ENCODE data around the gene CDC27. TPM values are rescaled to one million over a fixed set of nuclear protein-coding genes. Genes with fewer than 3 reads are reported as not detected.
A peak's percentile ranks its signal among the peaks of the same experiment; 100 is the strongest.
"Not testable (repeated sequence)": the region's sequence is repeated elsewhere in the genome, so short reads cannot be mapped to it uniquely, and the experiment has no call there.

Gene CDC27
- total RNA-seq, 1 experiment from 2014 or later = 146 TPM

DNA sequence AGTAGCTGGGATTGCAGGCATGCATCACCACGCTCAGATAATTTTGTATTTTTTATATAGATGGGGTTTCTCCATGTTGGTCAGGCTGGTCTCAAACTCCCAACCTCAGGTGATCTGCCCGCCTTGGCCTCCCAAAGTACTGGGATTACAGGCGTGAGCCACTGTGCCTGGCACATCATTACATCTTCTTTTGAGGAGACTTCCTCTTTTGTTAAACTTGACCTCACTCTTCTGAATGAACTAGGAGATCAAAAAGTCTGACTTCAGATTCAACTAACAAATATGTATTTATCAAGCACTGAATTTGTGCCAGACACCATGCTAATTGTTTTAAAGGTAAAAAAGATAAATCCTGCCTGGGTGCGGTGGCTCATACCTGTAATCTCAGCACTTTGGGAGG lies 27.7 kb upstream of the CDC27 start:
- H3K9me3 ChIP-seq (ENCODE audit: low read length); H2AFZ ChIP-seq (ENCODE audit: low read length); H3K4me2 ChIP-seq (ENCODE audit: low read depth, low read length, poor library complexity, severe bottlenecking); H3K27me3 ChIP-seq (ENCODE audit: low read length); H3K36me3 ChIP-seq (ENCODE audit: insufficient read depth, low read length); H4K20me1 ChIP-seq (ENCODE audit: insufficient read depth, low read depth, low read length); H3K27ac ChIP-seq (ENCODE audit: low read length); H3K9me2 ChIP-seq (replicated peaks; ENCODE audit: insufficient read depth, low read length); H3K9ac ChIP-seq (ENCODE audit: low read length); DNase-seq; H3K4me3 ChIP-seq (ENCODE audit: low read length); H3K79me2 ChIP-seq (ENCODE audit: low read length): not testable (repeated sequence)
- peaks cover 17% of the 10 kb centered on the region for H3K4me1 ChIP-seq (ENCODE audit: low read length)

DNA sequence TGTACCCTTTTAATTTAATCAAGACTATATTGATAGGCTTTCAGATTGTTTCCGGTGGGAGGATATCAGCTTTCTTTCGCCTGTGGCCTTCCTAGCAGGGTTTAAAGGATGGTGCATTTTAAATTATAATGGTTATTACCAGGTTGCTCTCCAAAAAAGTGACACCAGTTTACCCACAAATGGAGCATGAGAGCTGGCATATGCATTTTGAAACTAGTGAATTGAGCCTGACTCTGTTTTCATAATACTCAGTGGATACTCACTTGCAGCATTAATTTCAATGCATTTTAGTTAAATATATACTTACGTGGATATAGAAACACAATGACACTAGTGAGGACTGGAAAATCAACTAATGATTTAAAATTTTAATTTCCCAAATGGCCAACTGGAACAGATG lies 25.8 kb upstream of the CDC27 start:
- no peaks in the 10 kb centered on the region for H3K9me3 ChIP-seq (ENCODE audit: low read length)
- peaks cover 17% of the 10 kb centered on the region for H3K4me1 ChIP-seq (ENCODE audit: low read length)
- H3K79me2 ChIP-seq (ENCODE audit: low read length) = no peaks in the 10 kb centered on the region
- no peaks in the 10 kb centered on the region for H3K9me2 ChIP-seq (replicated peaks; ENCODE audit: insufficient read depth, low read length)
- H4K20me1 ChIP-seq (ENCODE audit: insufficient read depth, low read depth, low read length) = no peaks in the 10 kb centered on the region
- H3K36me3 ChIP-seq (ENCODE audit: insufficient read depth, low read length) = no peaks in the 10 kb centered on the region
- H3K4me2 ChIP-seq (ENCODE audit: low read depth, low read length, poor library complexity, severe bottlenecking) = no peak overlapping the region
- H3K27ac ChIP-seq (ENCODE audit: low read length) = no peak overlapping the region
- no peak overlapping the region for H3K4me3 ChIP-seq (ENCODE audit: low read length)
- no peak overlapping the region for H3K9ac ChIP-seq (ENCODE audit: low read length)
- no peak overlapping the region for H2AFZ ChIP-seq (ENCODE audit: low read length)
- no peaks in the 10 kb centered on the region for H3K27me3 ChIP-seq (ENCODE audit: low read length)
- no peak for DNase-seq

DNA sequence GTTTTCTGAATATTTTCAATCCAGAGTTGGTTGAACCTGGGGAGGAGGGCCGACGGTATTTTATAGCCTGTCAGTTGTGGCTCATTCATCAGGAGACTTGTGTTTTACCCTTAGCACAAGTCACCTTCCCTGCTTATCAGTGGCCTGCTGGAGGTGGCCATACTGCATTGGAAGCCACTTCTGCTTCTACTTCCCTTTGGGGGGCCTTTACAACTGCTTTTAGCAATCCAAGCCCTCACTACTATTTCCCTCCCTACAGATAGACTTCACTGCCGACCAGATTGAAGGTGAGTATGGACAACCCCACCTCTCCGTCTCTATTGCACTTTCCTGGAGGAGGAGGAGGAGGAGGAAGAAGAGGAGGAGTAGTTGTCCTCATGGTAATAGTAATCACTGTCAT lies 24.4 kb upstream of the CDC27 start:
- Histone ChIP-seq H3K79me2 (ENCODE audit: low read length) (no peaks in the 10 kb centered on the region), H4K20me1 (ENCODE audit: insufficient read depth, low read depth, low read length) (no peaks in the 10 kb centered on the region), H3K9me2 (replicated peaks; ENCODE audit: insufficient read depth, low read length) (no peaks in the 10 kb centered on the region), H3K27ac (ENCODE audit: low read length) (no peak overlapping the region), H3K9me3 (ENCODE audit: low read length) (no peaks in the 10 kb centered on the region), H3K4me2 (ENCODE audit: low read depth, low read length, poor library complexity, severe bottlenecking) (no peak overlapping the region), H2AFZ (ENCODE audit: low read length) (no peak overlapping the region), H3K36me3 (ENCODE audit: insufficient read depth, low read length) (no peaks in the 10 kb centered on the region), H3K9ac (ENCODE audit: low read length) (no peak overlapping the region), H3K4me1 (ENCODE audit: low read length) (peaks cover 27% of the 10 kb centered on the region), H3K27me3 (ENCODE audit: low read length) (no peaks in the 10 kb centered on the region), H3K4me3 (ENCODE audit: low read length) (no peak overlapping the region)
- no peak for DNase-seq

DNA sequence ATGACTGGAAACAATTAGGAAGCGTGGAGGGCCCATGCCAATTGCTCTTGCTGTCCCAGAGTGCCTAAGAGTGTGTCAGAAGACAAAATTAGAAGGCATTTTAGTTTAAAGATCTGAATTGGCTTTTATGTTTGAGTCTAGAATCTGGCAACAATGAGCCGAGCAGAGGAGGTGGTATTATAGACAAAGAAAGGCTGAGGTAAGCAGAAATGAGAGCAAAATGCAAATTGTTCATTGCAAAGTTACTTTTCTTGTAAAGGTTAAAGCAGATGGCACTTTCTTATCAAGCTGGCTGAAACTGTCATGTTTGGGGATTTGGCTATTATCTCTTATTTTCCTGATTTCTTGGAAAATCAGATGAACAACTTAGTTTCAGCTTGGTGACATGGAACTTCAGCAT lies 23.4 kb upstream of the CDC27 start:
- Histone ChIP-seq H3K4me1 (ENCODE audit: low read length) (peaks cover 38% of the 10 kb centered on the region), H3K9me3 (ENCODE audit: low read length) (no peaks in the 10 kb centered on the region), H2AFZ (ENCODE audit: low read length) (0 out of 2 replicates have a peak overlapping the region, but pooled peaks have one; percentile 2), H3K4me3 (ENCODE audit: low read length) (no peak overlapping the region), H3K36me3 (ENCODE audit: insufficient read depth, low read length) (no peaks in the 10 kb centered on the region), H3K9me2 (replicated peaks; ENCODE audit: insufficient read depth, low read length) (no peaks in the 10 kb centered on the region), H3K27ac (ENCODE audit: low read length) (no peak overlapping the region), H3K4me2 (ENCODE audit: low read depth, low read length, poor library complexity, severe bottlenecking) (peak overlapping the region; percentile 35), H4K20me1 (ENCODE audit: insufficient read depth, low read depth, low read length) (no peaks in the 10 kb centered on the region), H3K27me3 (ENCODE audit: low read length) (no peaks in the 10 kb centered on the region), H3K9ac (ENCODE audit: low read length) (no peak overlapping the region), H3K79me2 (ENCODE audit: low read length) (no peaks in the 10 kb centered on the region)
- DNase-seq = no peak

DNA sequence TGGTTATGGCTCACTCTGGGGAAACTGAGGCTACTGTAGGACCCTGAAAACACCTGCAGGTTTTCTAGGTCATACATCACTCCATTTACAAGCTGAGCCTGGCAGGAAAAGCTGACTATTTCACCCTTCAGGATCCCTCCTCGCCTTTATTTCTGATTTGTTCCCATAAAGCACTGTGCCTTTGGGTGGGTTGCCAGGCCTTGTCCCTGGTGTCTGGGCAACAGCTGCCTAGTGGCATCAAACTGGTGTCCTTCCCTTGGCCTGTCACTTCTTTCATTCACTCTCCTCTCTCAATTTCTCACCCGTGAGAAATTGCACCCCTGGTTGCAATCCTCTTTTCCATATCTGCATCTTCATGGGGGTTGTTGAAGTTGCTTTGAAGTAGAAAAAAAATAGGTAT lies 21.7 kb upstream of the CDC27 start:
- Histone ChIP-seq H3K4me1 (ENCODE audit: low read length) (peaks cover 55% of the 10 kb centered on the region), H3K9ac (ENCODE audit: low read length) (no peak overlapping the region), H3K4me2 (ENCODE audit: low read depth, low read length, poor library complexity, severe bottlenecking) (no peak overlapping the region), H4K20me1 (ENCODE audit: insufficient read depth, low read depth, low read length) (no peaks in the 10 kb centered on the region), H3K27me3 (ENCODE audit: low read length) (no peaks in the 10 kb centered on the region), H3K4me3 (ENCODE audit: low read length) (no peak overlapping the region), H3K36me3 (ENCODE audit: insufficient read depth, low read length) (no peaks in the 10 kb centered on the region), H2AFZ (ENCODE audit: low read length) (no peak overlapping the region), H3K79me2 (ENCODE audit: low read length) (no peaks in the 10 kb centered on the region), H3K27ac (ENCODE audit: low read length) (no peak overlapping the region), H3K9me2 (replicated peaks; ENCODE audit: insufficient read depth, low read length) (no peaks in the 10 kb centered on the region), H3K9me3 (ENCODE audit: low read length) (no peaks in the 10 kb centered on the region)
- no peak for DNase-seq

DNA sequence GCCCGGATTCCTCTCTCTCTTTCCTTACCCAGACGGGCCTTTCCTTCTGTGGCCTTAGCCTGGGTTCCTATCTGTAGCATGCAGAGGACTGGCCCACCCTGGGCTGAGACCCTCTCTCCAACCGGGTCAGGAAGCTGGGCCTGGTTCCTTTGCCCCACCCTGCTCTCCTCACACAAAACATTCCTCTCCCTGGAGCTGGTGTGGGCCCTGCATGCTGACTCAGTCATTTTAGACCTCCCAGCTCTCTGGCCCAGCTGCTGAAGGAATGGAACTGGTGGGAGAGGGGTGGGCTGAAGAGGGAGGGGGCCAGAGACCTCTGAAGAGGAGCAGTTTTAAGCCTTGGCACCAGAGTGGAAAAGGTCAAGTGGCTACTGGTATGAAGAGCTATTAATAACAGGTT lies 21.0 kb upstream of the CDC27 start:
- no peaks in the 10 kb centered on the region for H4K20me1 ChIP-seq (ENCODE audit: insufficient read depth, low read depth, low read length)
- no peak overlapping the region for H2AFZ ChIP-seq (ENCODE audit: low read length)
- no peak overlapping the region for H3K27ac ChIP-seq (ENCODE audit: low read length)
- H3K36me3 ChIP-seq (ENCODE audit: insufficient read depth, low read length) = no peaks in the 10 kb centered on the region
- peaks cover 61% of the 10 kb centered on the region for H3K4me1 ChIP-seq (ENCODE audit: low read length)
- no peak overlapping the region for H3K4me2 ChIP-seq (ENCODE audit: low read depth, low read length, poor library complexity, severe bottlenecking)
- H3K27me3 ChIP-seq (ENCODE audit: low read length) = no peaks in the 10 kb centered on the region
- H3K9me3 ChIP-seq (ENCODE audit: low read length) = no peaks in the 10 kb centered on the region
- H3K79me2 ChIP-seq (ENCODE audit: low read length) = no peaks in the 10 kb centered on the region
- no peaks in the 10 kb centered on the region for H3K9me2 ChIP-seq (replicated peaks; ENCODE audit: insufficient read depth, low read length)
- no peak for DNase-seq
- no peak overlapping the region for H3K4me3 ChIP-seq (ENCODE audit: low read length)
- H3K9ac ChIP-seq (ENCODE audit: low read length) = no peak overlapping the region

DNA sequence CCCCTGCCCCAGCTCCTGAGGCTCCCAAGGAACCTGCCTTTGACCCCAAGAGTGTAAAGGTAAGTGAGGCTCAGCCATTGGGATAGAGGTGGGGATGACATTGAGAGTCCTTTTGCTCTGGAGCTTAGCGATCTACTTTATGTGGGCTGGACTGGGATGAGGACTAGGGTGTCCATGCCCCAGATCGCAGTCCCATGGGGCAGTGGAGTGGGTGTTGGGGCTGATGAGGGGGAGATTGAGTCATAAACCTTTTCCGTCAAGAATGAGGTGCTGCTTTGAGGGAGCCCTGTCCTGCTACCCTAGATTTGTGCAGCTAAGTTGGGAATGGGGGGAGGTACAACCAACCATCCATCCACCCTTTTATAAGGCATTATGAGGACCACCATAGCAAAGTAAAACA lies 20.4 kb upstream of the CDC27 start:
- no peak overlapping the region for H2AFZ ChIP-seq (ENCODE audit: low read length)
- no peaks in the 10 kb centered on the region for H3K36me3 ChIP-seq (ENCODE audit: insufficient read depth, low read length)
- no peak overlapping the region for H3K9ac ChIP-seq (ENCODE audit: low read length)
- no peak overlapping the region for H3K4me2 ChIP-seq (ENCODE audit: low read depth, low read length, poor library complexity, severe bottlenecking)
- DNase-seq = no peak
- H3K79me2 ChIP-seq (ENCODE audit: low read length) = no peaks in the 10 kb centered on the region
- no peaks in the 10 kb centered on the region for H3K9me3 ChIP-seq (ENCODE audit: low read length)
- no peak overlapping the region for H3K27ac ChIP-seq (ENCODE audit: low read length)
- H3K4me3 ChIP-seq (ENCODE audit: low read length) = no peak overlapping the region
- no peaks in the 10 kb centered on the region for H3K9me2 ChIP-seq (replicated peaks; ENCODE audit: insufficient read depth, low read length)
- peaks cover 67% of the 10 kb centered on the region for H3K4me1 ChIP-seq (ENCODE audit: low read length)
- no peaks in the 10 kb centered on the region for H4K20me1 ChIP-seq (ENCODE audit: insufficient read depth, low read depth, low read length)
- H3K27me3 ChIP-seq (ENCODE audit: low read length) = no peaks in the 10 kb centered on the region

DNA sequence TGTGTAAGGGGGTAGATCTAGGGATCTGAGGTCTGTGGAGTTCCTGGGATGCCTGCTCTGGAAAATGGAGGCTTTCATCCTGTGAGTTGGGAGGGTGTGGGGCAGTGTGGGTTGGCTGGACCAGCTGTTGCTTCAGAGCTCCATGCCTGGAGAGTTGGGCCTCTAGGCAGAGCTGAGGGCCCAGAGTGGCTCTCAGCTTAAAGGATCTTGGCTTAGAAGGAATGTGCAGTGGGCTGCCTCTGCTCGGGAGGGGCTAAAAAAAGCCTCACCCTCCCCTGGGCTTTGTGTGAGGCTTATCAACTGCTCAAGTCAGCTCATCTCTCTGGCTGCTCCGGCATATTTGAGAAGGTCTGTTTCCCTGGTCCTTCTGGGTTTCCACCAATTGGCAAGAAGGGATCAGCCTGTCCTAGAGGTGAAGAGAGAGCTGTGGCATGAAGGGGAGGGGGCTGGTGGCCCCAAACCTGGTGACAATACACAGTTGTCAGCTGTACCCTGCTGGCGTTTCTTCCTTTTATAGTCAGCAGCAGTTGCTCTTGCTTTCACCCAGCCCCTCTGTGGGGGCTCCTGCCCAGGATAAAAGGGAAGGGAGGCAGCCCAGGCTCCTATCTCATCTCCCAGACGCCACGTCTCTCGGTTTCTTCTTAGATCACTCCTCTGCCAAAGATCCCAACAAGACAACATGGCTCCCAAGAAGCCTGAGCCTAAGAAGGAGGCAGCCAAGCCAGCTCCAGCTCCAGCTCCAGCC lies 19.8 kb upstream of the CDC27 start, which contains the start of gene MYL4:
Gene MYL4 (plus strand): TSS at position 605 of the 745 bp plus-strand sequence. CDS start 75 bp downstream, at position 680.
- H3K4me1 ChIP-seq (ENCODE audit: low read length) = peaks cover 73% of the 10 kb centered on the region
- no peaks in the 10 kb centered on the region for H3K79me2 ChIP-seq (ENCODE audit: low read length)
- DNase-seq = no peak
- H3K36me3 ChIP-seq (ENCODE audit: insufficient read depth, low read length) = no peaks in the 10 kb centered on the region
- H3K27me3 ChIP-seq (ENCODE audit: low read length) = no peaks in the 10 kb centered on the region
- H3K9me3 ChIP-seq (ENCODE audit: low read length) = no peaks in the 10 kb centered on the region
- H4K20me1 ChIP-seq (ENCODE audit: insufficient read depth, low read depth, low read length) = no peaks in the 10 kb centered on the region
- peak within 1 kb of the TSS; percentile 67; the same call in 1 of the 2 replicates for H2AFZ ChIP-seq (ENCODE audit: low read length)
- peak within 1 kb of the TSS; percentile 95 for H3K27ac ChIP-seq (ENCODE audit: low read length)
- H3K4me2 ChIP-seq (ENCODE audit: low read depth, low read length, poor library complexity, severe bottlenecking) = peak within 1 kb of the TSS; percentile 22
- H3K9me2 ChIP-seq (replicated peaks; ENCODE audit: insufficient read depth, low read length) = no peaks in the 10 kb centered on the region
- peak within 1 kb of the TSS; percentile 29 for H3K9ac ChIP-seq (ENCODE audit: low read length)
- no peak within 1 kb of the TSS; the same call in 1 of the 2 replicates for H3K4me3 ChIP-seq (ENCODE audit: low read length)

All from Karpas-422 (cell line).